Femur (tissue), 1 donor: ENCODE data around the gene RPS6KB2.
A peak's percentile ranks its signal among the peaks of the same experiment; 100 is the strongest.
"Not testable (repeated sequence)": the region's sequence is repeated elsewhere in the genome, so short reads cannot be mapped to it uniquely, and the experiment has no call there.

Source experiments
- DNase-seq: peaks from one replicate; pipeline ENCODE4 v3.0.0-alpha.2; 2017

RPS6KB2 gene

DNA sequence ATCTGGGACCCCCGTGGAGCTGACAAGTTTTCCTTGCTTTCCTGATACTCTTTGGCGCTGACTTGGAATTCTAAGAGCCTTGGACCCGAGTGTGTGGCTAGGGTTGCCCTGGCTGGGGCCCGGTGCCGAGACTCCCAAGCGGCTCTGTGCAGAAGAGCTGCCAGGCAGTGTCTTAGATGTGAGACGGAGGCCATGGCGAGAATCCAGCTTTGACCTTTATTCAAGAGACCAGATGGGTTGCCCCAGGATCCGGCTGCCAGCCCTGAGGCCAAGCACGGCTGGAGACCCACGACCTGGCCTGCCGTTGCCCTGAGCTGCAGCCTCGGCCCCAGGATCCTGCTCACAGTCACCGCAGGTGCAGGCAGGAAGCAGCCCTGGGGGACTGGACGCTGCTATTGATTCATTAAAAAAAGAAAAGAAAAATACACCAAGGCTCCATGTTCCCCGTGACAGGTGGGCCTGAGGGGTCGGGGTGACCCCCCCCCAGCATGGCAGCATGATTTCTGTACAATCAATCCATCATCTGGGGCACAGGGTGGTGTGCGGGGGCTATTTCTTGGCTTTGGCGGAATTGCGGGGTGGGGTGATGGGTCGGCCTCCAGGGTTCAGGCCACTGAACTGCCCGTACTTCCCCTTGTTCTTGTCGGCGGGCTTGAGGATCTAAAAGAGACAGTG is 30.2 kb upstream of the RPS6KB2 start:
- DNase-seq: no peak

DNA sequence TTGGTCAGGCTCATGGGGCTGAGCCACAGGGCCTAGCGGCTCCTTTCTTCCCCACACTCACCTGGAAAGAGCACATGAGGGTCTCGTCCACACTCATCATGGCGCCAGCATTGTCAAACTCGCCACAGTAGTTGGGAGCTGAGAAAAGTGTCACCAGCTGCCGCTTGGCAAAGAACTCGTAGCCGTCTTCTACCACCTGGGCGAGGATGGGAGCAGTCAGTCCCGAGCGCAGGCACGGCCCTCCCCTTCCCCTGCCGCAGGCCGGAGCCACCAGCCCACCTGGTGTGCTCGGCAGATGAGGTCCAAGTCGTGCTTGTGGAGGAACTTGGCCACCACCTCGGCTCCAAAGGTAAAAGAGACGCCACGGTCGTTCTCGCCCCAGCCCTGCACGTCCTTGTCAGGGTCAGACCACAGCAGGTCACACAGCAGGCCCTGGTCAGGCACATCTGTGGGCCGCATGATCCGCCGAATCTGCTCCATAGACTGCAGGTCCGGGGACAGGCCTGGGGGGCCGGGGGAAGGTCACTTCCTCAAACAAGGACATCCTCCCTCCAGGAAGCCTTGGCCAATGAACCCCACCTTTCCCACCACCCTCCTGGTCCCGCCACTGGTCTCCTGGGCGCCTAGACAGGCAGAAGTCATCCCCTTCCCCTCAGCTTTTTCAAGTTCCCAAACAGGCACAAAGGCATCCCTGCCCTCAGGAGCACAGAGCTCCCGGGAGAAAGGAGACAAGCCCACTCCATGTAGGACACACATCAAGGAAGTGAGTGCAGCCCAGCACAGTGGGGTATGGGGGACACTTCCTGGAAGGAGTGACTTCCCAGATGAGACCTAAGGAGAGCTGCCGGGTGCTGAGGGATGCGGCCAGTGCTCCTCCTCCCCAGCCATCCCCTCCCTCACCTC is 29.4 kb upstream of the RPS6KB2 start:
- DNase-seq: no peak

DNA sequence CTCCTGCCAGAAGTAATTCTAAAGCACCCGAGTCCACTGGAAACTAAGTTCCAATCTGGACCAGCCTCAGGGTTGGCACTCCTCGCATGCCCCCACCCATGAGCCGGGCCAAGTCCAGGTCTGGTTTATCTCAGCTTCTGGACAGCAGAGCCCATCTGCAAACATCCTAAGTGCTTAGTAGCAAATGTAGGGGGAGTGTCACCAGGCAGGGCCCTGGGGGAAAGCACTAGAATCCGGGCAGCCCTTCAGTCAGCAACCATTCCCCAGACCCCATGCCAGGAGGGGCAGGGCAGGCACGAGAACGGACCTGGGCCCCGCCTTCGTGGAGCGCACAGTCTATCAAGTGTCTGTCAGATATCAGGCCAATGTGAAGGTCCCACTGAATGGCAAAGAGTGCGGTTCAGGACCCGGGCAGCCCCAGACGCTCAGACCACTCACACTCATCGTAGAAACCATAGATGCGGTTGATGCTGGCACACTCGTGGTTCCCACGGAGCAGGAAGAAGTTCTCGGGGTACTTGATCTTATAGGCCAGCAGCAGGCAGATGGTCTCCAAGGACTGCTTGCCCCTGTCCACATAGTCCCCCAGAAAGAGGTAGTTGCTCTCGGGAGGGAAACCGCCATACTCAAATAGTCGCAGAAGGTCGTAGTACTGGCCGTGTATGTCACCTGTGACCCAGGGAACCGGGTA is 27.9 kb upstream of the RPS6KB2 start:
- DNase-seq: no peak

DNA sequence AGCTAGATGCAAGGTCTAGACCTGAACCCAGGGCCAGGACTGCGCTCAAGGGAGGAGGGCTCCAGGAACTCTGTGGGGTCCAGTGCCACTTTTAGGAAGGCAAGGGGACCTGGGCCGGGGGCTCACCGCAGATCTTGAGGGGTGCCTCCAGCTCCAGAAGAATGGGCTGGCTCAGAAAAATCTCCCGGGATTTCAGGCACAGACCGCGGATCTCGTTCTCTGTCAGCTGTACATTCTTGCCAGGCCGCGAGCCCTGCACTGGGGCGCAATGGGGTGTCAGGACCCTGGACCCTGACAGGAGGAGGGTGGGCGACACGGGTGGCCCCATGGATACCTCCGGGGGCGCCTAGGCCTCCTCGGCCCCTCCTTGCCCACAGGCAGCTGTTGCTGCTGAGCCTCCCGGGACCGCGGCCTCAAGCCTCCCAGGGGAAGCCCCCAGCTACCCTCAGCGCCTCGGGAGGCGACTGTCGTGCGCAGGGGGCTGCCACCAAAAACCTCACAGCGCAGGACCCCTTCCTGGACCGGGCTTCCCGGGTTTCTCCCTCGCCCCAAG is 27.3 kb upstream of the RPS6KB2 start:
- no peak for DNase-seq

DNA sequence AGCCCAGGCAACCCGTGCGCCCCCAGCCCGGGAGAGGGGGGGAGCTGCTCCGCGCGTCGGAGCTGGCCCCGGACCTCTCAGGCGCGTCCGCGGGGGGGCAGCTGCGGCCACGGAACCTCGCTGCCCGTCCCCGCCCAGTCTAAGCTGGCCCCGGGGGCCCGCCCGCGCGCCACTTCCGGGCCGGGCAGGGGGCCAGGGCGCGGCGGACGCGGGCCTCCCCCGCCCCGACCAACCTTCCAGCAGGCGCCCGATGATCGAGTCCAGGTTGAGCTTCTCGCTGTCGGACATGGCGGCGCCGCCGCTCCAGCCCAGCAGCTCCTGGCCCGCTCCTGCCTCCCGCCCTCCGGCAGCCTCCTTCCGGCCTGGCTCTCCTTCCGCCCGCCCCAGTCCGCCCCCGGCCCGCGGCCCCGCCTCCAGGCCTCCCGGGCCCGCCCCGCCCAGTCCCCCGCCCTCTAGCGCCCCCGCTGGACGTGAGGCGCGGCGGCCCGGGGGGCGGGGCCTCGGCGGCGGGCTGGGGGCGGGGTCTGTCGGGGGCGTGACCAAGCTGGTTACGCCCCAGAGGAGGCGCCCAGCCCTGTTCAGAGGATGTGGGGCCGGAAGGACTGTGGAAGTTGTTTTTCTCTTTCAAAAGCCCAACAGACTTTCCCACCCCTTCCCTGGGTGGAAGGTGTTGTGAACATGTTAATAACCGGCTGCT is 26.7 kb upstream of the RPS6KB2 start, which contains the start of gene PPP1CA:
Gene PPP1CA, minus strand, starts transcription at position 364 of the 697 bp plus-strand sequence. Its CDS starts 76 bp downstream, at position 288.
- peak; percentile 96 for DNase-seq

DNA sequence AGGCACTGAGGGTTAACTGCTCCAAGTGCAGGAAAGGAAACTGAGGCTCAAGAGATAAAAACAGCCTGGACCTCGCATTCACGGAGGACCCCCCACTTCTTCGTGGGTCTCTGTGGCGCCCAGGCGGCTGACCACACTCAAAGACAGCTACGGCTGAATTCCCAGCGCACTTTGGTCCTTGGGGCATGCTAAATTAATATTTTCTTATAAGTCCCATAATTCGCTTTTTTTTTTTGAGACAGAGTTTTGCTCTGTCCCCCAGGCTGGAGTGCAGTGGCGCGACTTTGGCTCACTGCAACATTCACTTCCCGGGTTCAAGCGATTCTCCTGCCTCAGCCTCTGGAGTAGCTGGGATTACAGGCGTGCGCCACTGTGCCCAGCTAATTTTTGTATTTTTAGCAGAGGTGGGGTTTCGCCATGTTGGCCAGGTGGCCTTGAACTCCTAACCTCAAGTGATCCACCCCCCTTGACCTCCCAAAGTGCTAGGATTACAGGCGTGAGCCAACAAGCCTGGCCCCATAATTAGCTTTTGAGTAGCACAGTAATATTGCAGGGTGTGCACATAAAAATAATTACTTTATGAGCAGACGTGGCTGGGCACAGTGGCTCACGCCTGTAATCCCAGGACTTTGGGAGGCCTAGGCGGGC is 26.0 kb upstream of the RPS6KB2 start:
- DNase-seq: not testable (repeated sequence)

DNA sequence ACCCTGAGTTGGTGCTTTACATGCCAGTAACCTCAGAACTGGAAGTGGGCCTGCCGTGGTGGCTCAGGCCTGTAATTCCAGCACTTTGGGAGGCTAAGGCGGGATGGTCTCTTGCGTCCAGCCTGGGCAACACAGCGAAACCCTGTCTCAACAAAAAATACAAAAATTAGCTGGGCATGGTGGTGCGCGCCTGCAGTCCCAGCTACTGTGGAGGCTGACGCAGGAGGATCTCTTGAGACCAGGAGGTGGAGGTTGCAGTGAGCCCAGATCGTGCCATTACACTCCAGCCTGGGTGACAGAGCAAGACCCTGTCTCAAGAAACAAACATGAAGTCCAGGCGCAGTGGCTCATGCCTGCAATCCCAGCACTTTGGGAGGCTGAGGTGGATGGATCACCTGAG is 25.2 kb upstream of the RPS6KB2 start:
- not testable (repeated sequence) for DNase-seq

DNA sequence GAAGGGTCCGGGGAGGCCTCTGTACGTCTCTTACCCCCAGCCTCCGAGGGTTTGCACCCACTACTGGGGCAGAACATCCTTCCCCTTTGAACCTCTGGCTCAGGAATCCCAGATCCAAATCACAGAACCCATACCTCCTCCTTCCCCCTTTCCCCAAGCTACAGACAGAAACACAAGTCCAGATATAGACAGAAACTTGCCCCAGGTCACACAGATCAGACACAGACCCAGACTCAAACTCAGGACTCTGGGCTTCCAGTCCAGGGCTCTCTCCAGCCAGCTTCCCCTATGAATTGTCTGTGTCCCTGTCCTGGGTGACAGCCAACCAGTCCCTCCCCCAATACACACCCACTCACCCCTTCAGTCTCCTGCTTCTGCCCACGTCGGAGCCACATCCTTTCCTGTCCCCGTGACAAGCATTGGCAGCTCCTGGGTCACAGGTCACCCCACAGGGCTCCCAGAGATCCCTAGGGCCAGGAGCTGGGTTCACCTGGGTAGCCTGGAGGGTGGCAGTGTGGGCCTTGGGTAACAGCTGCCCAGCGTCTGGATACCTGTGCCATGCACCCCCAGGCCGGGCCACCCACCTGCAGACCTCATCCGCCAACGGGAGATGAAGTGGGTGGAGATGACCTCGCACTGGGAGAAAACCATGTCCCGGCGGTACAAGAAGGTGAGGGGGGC is 23.6 kb upstream of the RPS6KB2 start:
- no peak for DNase-seq

DNA sequence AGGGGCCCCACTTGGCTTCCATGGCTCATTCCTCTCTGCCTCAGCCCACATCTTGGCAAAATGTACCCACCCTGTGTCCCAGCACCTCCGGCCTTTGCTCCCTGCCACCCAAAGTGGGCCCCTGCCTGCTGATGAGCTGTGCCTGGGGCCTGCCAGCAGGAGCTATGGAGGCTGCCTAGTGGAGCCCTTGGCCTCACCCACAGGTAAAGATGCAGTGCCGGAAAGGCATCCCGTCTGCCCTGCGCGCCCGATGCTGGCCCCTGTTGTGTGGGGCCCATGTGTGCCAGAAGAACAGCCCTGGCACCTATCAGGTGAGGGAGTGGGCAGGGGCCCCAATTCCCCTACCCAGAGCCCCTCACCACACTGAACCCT is 23.1 kb upstream of the RPS6KB2 start:
- DNase-seq: no peak

DNA sequence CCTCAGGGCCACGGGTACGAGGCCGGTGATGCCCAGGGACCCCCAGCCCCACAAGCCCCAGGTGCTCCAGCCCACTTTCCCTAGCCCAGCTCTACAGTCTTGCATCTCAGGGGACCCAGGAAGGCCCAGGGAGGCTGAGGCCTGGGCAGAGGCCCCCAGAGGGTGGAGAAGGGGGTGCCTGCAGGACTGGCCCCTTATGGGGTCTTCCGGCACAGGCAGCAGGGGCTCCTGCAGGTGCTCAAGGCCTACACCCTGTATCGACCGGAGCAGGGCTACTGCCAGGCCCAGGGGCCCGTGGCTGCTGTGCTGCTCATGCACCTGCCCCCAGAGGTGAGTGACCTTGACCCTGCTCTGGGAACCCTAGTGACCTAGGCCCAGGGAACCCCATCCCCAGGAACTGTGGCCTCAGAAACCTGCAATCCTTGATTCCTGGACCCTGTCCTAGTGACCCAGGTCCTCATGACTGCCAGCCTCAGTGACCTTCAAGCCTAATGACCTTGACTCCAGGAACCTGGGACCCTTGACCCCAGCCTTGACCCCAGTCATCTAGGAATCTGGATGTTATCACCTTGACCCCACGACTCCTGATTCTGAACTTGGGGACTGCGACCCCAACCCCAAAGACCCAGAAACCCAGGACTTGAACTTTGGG is 22.5 kb upstream of the RPS6KB2 start:
- DNase-seq: no peak

DNA sequence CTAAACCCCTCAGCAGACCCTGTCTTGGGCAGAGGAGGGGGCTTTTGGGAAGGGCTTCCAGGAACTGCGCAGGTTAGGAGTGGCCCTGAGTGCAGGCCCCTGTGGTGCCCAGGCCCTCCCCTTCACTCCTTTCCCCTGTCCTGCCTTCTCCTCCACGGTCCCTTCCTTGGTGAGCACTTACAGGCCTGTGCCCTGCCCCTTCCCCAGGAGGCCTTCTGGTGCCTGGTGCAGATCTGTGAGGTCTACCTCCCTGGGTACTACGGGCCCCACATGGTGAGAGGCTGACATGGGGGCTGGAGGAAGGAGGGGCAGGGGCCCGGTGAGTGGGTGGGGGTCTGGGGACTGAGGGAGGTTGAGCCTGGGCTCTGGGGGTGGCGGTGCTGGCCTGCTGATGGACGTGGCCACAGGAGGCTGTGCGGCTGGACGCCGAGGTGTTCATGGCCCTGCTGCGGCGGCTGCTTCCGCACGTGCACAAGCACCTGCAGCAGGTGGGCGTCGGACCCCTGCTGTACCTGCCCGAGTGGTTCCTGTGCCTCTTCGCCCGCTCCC is 21.8 kb upstream of the RPS6KB2 start:
- no peak for DNase-seq

DNA sequence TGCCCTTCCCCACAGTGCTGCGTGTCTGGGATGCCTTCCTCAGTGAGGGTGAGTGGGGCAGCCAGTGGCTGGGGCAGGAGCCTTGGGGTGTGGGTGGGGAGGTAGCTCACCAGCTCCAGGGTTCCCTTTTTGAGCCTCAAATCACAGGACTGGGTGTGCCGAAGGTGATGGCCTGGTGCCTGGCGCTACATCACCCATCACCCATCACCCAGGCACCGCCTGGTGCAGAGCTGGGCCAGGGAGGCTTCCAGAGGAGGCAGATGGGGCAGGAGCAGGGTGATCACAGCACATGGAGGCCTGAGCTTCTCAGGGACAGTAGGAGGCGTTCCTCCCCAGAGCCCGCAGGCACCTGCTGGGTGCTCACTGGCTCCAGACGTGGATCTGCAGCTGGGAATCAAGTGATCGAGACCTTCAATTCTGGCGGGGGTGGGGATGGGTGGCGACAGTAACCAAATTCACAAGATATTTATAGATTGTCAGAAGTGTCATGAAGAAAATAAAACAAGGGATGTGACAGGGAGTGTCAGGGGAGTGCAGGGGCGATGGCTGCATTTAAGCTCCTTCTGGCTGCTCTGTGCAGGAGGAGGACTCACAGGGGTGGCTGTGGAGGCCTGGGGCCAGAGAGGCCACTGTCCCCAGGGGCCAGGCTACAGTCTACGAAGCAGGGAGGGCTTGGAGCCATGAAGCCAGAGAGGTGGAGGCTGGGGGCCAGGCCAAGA is 21.2 kb upstream of the RPS6KB2 start:
- DNase-seq: no peak

DNA sequence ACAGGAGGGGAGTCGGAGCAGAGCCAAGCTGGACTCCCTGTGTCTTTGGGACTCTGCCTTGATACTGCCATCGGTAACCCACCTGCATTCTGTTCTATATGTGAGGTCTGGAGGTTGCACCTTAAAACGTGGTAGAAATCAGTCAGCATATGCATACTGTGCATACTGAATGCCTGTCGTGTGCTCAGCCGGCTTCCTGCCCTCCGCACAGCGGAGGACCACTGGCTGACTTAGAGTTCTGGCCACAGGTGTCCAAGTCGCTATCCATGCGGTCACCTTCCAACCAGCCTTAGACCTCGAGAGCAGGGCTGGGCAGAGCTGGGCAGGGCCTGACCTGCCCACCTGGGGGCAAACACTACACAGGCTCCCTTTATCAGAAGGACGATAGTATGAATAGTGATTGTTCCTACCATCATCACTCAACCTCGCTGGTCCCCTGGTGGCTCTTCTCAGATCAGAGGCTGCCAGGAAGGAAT is 20.6 kb upstream of the RPS6KB2 start:
- no peak for DNase-seq

DNA sequence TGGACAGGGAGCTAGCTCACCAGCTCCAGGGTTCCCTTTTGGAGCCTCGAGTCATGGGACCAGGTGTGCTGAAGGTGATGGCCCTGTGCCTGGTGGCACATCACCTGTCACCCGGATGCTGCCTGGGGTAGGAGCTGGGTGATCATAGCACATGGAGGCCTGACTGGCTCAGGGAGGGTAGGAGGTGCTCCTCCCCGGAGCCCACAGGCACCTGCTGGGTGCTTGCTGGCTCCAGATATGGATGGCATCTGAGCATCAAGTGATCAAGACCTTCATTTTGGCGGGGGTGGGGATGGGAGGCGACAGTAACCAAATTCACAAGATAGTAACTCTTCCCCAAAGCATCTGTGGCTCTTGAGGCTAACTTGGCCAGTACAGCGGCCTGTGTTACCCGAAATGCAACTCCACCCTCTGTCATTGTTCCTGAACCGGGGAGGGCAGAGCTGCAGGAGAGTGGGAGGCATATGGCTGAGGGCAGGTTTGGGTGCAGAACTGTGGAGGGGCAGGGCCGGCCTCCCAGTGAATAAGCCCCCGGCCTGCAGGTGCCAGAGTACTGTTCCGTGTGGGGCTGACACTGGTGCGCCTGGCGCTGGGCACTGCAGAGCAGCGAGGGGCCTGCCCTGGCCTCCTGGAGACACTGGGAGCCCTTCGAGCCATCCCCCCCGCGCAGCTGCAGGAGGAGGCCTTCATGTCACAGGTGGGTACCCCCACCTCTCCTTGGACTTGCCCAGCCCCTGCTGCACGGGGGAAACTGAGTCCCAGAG is 19.7 kb upstream of the RPS6KB2 start:
- DNase-seq: no peak

DNA sequence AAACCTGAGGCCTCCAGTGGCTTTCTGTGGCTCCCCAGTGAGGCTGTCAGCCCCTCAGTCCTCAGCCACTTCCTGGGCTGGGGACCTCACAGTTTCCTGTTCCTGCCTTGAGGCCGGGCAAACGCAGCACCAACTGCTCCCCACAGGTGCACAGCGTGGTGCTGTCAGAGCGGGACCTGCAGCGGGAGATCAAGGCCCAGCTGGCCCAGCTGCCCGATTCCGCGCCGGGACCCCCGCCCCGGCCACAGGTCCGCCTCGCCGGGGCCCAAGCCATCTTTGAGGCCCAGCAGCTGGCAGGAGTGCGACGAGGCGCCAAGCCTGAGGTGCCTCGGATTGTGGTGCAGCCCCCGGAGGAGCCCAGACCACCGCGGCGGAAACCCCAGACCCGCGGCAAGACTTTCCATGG is 19.0 kb upstream of the RPS6KB2 start:
- DNase-seq: no peak

DNA sequence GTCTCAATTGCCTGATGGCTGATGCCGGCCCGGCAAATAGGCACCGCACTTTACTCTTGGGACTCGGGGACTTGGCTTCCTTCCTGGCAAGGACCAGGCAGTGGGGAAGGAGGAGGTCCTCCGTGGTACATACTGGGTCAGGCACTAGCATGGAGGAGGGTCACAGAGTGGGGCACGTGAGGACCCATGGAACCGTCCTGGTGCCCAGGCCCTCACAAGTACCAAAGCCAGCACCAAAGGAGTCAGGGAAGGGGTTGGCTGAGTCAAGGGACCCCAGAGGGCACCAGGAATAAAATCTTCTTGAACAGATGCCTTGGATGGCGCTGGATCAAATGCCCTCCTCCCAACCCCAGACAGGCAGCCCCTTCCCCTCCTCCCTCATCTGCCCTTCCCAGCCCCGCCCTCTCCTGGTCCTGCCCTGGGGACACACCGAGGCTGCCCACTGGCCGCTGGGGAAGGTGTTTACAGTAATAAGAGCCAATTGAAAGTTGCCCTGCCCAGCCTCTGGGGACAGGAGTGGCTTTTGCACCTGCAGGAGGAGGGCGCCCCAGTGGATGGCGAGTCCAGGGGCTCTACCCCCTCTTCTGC is 18.4 kb upstream of the RPS6KB2 start:
- no peak for DNase-seq

DNA sequence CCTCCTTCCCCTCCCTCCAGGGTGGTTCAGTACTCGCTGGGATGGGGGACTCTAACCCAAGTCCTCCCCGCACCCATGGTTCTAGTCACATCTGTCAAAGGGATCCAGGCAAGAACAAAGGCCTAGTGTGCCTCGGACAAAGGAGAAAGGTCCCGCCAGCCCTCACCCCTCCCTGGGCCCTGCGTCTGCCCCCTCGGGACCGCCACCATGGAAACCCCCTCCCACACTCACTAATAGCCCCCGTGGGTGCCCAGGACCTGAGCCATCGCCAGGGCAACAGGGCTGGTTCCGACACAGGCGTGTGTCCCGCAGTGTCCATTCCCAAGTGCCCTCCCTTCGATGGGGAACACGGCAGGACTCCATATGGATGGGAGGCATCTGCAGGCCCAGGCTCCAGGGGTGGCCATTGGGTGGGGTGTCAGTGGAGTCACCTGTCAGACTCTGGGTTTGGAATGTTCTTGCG is 17.9 kb upstream of the RPS6KB2 start:
- no peak for DNase-seq

DNA sequence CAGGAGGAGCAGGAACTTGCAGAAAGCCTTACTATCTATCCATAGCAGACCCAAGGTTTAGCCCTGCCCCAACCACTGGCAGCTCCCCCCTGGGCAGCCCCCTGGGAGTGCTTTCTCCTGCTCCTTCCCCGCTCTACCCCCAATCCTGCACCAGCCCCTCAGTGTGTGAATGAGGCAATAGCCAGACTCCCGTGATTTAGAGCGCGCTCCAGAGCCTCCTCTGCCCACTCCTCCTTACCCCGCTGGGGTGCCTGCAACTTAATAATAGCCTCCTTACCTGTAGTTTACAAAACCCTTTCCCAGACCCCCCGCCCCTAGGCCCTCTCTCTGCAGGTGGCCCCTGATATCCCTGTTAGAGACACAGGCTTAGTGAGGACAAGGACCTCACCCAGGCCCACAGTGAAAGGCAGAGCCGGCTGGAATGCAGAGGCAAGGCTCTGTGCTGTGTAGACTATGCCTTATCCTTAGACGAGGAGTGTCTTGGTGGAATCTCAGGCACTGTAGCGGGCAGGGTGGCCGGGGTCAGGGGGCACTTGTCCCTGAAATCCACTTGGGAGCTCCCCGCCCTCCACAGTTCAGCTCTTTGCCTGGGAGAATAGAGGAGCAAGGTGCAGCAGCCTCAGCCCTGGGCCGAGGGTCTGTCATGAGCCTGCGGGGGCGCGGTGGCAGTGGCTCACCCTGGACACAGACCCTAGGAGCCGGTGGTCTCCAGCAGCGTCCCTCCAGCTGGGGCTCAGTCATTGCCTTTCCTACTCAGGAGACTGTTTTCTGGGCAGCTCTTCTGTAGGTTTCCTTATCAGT is 17.1 kb upstream of the RPS6KB2 start:
- DNase-seq: no peak
